SK-N-SH treated with all-trans-retinoic acid at 6 μM for 48 hours (cell line): Measurements from ENCODE around the gene IFI27L1.

Source experiments
- ATAC-seq: fragments of 200-7000 bp; cut with Tn5 transposase; 3 replicates; pipeline ENCODE4 v1.9.1; 2020; ENCODE audit warnings: mild to moderate bottlenecking, moderate library complexity
- ARNTL ChIP-seq: fragments of 450-650 bp; formaldehyde crosslinking; IDR thresholded peaks from 2 replicates; pipeline ENCODE4 v1.5.0; 2020; ENCODE audit warnings: low read depth, mild to moderate bottlenecking, moderate library complexity, borderline replicate concordance
- BACH2 ChIP-seq: fragments of 250-450 bp; sonication (Bioruptor Pico); IDR thresholded peaks from 2 replicates; pipeline ENCODE4 v1.9.0; 2021; ENCODE audit warnings: mild to moderate bottlenecking, borderline replicate concordance
- CSDC2 ChIP-seq: fragments of 250-450 bp; sonication (Bioruptor Pico); IDR thresholded peaks from 2 replicates; pipeline ENCODE4 v1.5.0; 2020; ENCODE audit warnings: mild to moderate bottlenecking, moderate library complexity
- CSRNP3 ChIP-seq: fragments of 250-450 bp; sonication (Bioruptor Pico); IDR thresholded peaks from 2 replicates; pipeline ENCODE4 v1.5.1; 2021; ENCODE audit warnings: mild to moderate bottlenecking, moderate library complexity
- ESRRG ChIP-seq: fragments of 250-450 bp; sonication (Bioruptor Pico); IDR thresholded peaks from 2 replicates; pipeline ENCODE4 v1.6.1; 2021; ENCODE audit warnings: mild to moderate bottlenecking
- GLIS3 ChIP-seq: fragments of 250-450 bp; sonication (Bioruptor Pico); IDR thresholded peaks from 2 replicates; pipeline ENCODE4 v1.5.0; 2020; ENCODE audit warnings: mild to moderate bottlenecking, moderate library complexity
- ISL1 ChIP-seq: fragments of 250-450 bp; sonication (Bioruptor Pico); IDR thresholded peaks from 2 replicates; pipeline ENCODE4 v2.1.2; 2022; ENCODE audit warnings: mild to moderate bottlenecking, moderate library complexity
- OSR1 ChIP-seq: fragments of 250-450 bp; sonication (Bioruptor Pico); IDR thresholded peaks from 2 replicates; pipeline ENCODE4 v1.8.0; 2022; ENCODE audit warnings: moderate library complexity, mild to moderate bottlenecking, inconsistent platforms
- PATZ1 ChIP-seq: fragments of 250-450 bp; sonication (Bioruptor Pico); IDR thresholded peaks from 2 replicates; pipeline ENCODE4 v1.8.0; 2020; ENCODE audit warnings: mild to moderate bottlenecking, moderate library complexity, borderline replicate concordance
- POU6F1 ChIP-seq: fragments of 250-450 bp; sonication (Bioruptor Pico); IDR thresholded peaks from 2 replicates; pipeline ENCODE4 v1.8.0; 2021; ENCODE audit warnings: low read depth, mild to moderate bottlenecking, moderate library complexity, borderline replicate concordance
- RARB ChIP-seq: fragments of 250-450 bp; sonication (Bioruptor Pico); IDR thresholded peaks from 2 replicates; pipeline ENCODE4 v1.8.0; 2021; ENCODE audit warnings: mild to moderate bottlenecking, moderate library complexity
- SNAI2 ChIP-seq: fragments of 250-450 bp; sonication (Bioruptor Pico); IDR thresholded peaks from 2 replicates; pipeline ENCODE4 v1.5.0; 2020; ENCODE audit warnings: mild to moderate bottlenecking, moderate library complexity
- TCF4 ChIP-seq: fragments of 250-450 bp; sonication (Bioruptor Pico); IDR thresholded peaks from 2 replicates; pipeline ENCODE4 v1.8.0; 2021; ENCODE audit warnings: mild to moderate bottlenecking, moderate library complexity, borderline replicate concordance
- TOX ChIP-seq: fragments of 250-450 bp; sonication (Bioruptor Pico); IDR thresholded peaks from 2 replicates; pipeline ENCODE4 v1.8.0; 2021; ENCODE audit warnings: mild to moderate bottlenecking, moderate library complexity, borderline replicate concordance
- TSHZ2 ChIP-seq: fragments of 250-450 bp; sonication (Bioruptor Pico); IDR thresholded peaks from 2 replicates; pipeline ENCODE4 v1.5.0; 2020; ENCODE audit warnings: mild to moderate bottlenecking, moderate library complexity
- ZC3H10 ChIP-seq: fragments of 250-450 bp; sonication (Bioruptor Pico); IDR thresholded peaks from 2 replicates; pipeline ENCODE4 v1.5.1; 2021; ENCODE audit warnings: mild to moderate bottlenecking, moderate library complexity
- ZFP3 ChIP-seq: fragments of 250-450 bp; sonication (Bioruptor Pico); IDR thresholded peaks from 2 replicates; pipeline ENCODE4 v1.5.0; 2020; ENCODE audit warnings: mild to moderate bottlenecking, moderate library complexity
- ZFP30 ChIP-seq: fragments of 450-650 bp; formaldehyde crosslinking; IDR thresholded peaks from 2 replicates; pipeline ENCODE4 v1.5.0; 2022; ENCODE audit warnings: mild to moderate bottlenecking, moderate library complexity
- ZNF565 ChIP-seq: fragments of 450-650 bp; formaldehyde crosslinking; conservative IDR thresholded peaks from 2 replicates; pipeline ENCODE4 v1.5.0; 2020; ENCODE audit warnings: low read depth, mild to moderate bottlenecking, moderate library complexity
- ZNF70 ChIP-seq: fragments of 450-650 bp; formaldehyde crosslinking; IDR thresholded peaks from 2 replicates; pipeline ENCODE4 v1.5.0; 2020; ENCODE audit warnings: mild to moderate bottlenecking, moderate library complexity
- ZNF8 ChIP-seq: fragments of 450-650 bp; formaldehyde crosslinking; IDR thresholded peaks from 2 replicates; pipeline ENCODE4 v1.5.0; 2020; ENCODE audit warnings: mild to moderate bottlenecking, moderate library complexity

Gene IFI27L1

GRCh38 chr14:94119071-94119470 is 38.0 kb downstream of the IFI27L1 start:
- no peak for ATAC-seq
- TF ChIP-seq CSDC2 (CRISPR knock-in tag) (no peak), ARNTL (CRISPR knock-in tag) (no peak), ZNF70 (CRISPR knock-in tag) (no peak), ZFP3 (CRISPR knock-in tag) (no peak), RARB (CRISPR knock-in tag) (no peak), CSRNP3 (CRISPR knock-in tag) (no peak), ISL1 (CRISPR knock-in tag) (no peak), SNAI2 (CRISPR knock-in tag) (no peak), TSHZ2 (CRISPR knock-in tag) (no peak), ESRRG (CRISPR knock-in tag) (no peak), GLIS3 (CRISPR knock-in tag) (no peak), PATZ1 (no peak), TCF4 (CRISPR knock-in tag) (no peak), ZNF565 (CRISPR knock-in tag) (no peak), TOX (CRISPR knock-in tag) (no peak), OSR1 (no peak), BACH2 (no peak)

- TF ChIP-seq TCF4 (CRISPR knock-in tag), result no peak
- no peak for TF ChIP-seq CSRNP3 (CRISPR knock-in tag)
- TF ChIP-seq ZC3H10 (CRISPR knock-in tag), result no peak
- no peak for TF ChIP-seq GLIS3 (CRISPR knock-in tag)
- TF ChIP-seq ZNF8 (CRISPR knock-in tag), result no peak
- TF ChIP-seq BACH2, result no peak
- ATAC-seq, result no peak
Measured at GRCh38 chr14:94120667-94121340, 39.7 kb downstream of the IFI27L1 start.

- no peak for ATAC-seq
- TF ChIP-seq ZNF70 (CRISPR knock-in tag), result no peak
- TF ChIP-seq GLIS3 (CRISPR knock-in tag), result no peak
- no peak for TF ChIP-seq OSR1
- TF ChIP-seq SNAI2 (CRISPR knock-in tag), result no peak
- no peak for TF ChIP-seq ZFP30 (CRISPR knock-in tag)
- TF ChIP-seq TSHZ2 (CRISPR knock-in tag), result no peak
- TF ChIP-seq TOX (CRISPR knock-in tag), result no peak
- TF ChIP-seq ZFP3 (CRISPR knock-in tag), result no peak
- no peak for TF ChIP-seq ISL1 (CRISPR knock-in tag)
- no peak for TF ChIP-seq POU6F1 (CRISPR knock-in tag)
- no peak for TF ChIP-seq TCF4 (CRISPR knock-in tag)
Measured at GRCh38 chr14:94121485-94121884, 40.4 kb downstream of the IFI27L1 start.
